ENCODE measurements around the gene ARMC3. TPM values are rescaled to one million over a fixed set of nuclear protein-coding genes. Genes with fewer than 3 reads are reported as not detected.

Gene ARMC3
- total and polyA plus RNA-seq, 9 of the 15 experiments (the other 6 are each of a cell fraction or from before 2014, with no cell fraction given): 0.33 to 1.1 (median 0.62) TPM

- no peak for TF ChIP-seq ZNF407 (IDR thresholded peaks at IDR 0.05; ENCODE audit: low read depth)
- no peak for TF ChIP-seq ZBTB17 (CRISPR knock-in tag; IDR thresholded peaks at IDR 0.05)
- no peak for TF ChIP-seq HMGN3 (IDR thresholded peaks at IDR 0.05; ENCODE audit: borderline replicate concordance, extremely low read depth, insufficient read length, low read depth, low read length)
- no peak for TF ChIP-seq SETDB1 (IDR thresholded peaks at IDR 0.05; ENCODE audit: low read length)
- no peak for TF ChIP-seq ZNF324 (CRISPR knock-in tag; IDR thresholded peaks at IDR 0.05)
- TF ChIP-seq PHB (CRISPR knock-in tag; IDR thresholded peaks at IDR 0.05): no peak
- peak; percentile 98 for TF ChIP-seq ILF3 (IDR thresholded peaks at IDR 0.05; ENCODE audit: borderline replicate concordance)
- no peak for TF ChIP-seq ZNF431 (CRISPR knock-in tag; IDR thresholded peaks at IDR 0.05)
- no peak for TF ChIP-seq TEAD2 (tag; IDR thresholded peaks at IDR 0.05)
- peak; percentile 88 for TF ChIP-seq SNAPC5 (CRISPR knock-in tag; IDR thresholded peaks at IDR 0.05)
- no peak for TF ChIP-seq SRSF7 (optimal IDR thresholded peaks at IDR 0.05; ENCODE audit: low read depth, low read length)
- peak; percentile 99 for TF ChIP-seq PML (IDR thresholded peaks at IDR 0.05; ENCODE audit: low read length)
- no peak for TF ChIP-seq TRIM24 (IDR thresholded peaks at IDR 0.05)
- TF ChIP-seq SREBF2 (CRISPR knock-in tag; IDR thresholded peaks at IDR 0.05): no peak
- no peak for TF ChIP-seq TOE1 (IDR thresholded peaks at IDR 0.05; ENCODE audit: borderline replicate concordance)
- no peak for TF ChIP-seq TOE1 (CRISPR knock-in tag; IDR thresholded peaks at IDR 0.05; ENCODE audit: borderline replicate concordance, low read depth)
- no peak for TF ChIP-seq RBM17 (IDR thresholded peaks at IDR 0.05; ENCODE audit: borderline replicate concordance, low read depth, low read length)
- TF ChIP-seq CEBPB (tag; IDR thresholded peaks at IDR 0.05): no peak
- no peak for TF ChIP-seq BRF2 (IDR thresholded peaks at IDR 0.05; ENCODE audit: borderline replicate concordance, insufficient read depth, insufficient read length)
These were observed 127.8 kb downstream of the ARMC3 start (continued) for GRCh38 chr10:23055424-23056185.

All from K562 (cell line).